Activated CD8-positive, alpha-beta memory T cell treated with anti-CD3 and anti-CD28 coated beads for 4 hours (primary cell): Measurements from ENCODE around the gene KCNS3.
"Not testable (repeated sequence)": the region's sequence is repeated elsewhere in the genome, so short reads cannot be mapped to it uniquely, and the experiment has no call there.

Experiments used
- DNase-seq, 2 donors: peaks; one replicate each; pipeline ENCODE4 v3.0.0-alpha.2; 2020; ENCODE audit warnings: low read depth in 2 of 2

Gene KCNS3

GRCh38 chr2:17943444-17943843 lies 65.0 kb downstream of the KCNS3 start:
- DNase-seq = no peak

- DNase-seq = no peak
These were observed 68.6 kb downstream of the KCNS3 start for GRCh38 chr2:17947113-17947512.

GRCh38 chr2:17950006-17950405 lies 71.5 kb downstream of the KCNS3 start:
- DNase-seq = no peak

GRCh38 chr2:17951563-17951962 lies 73.1 kb downstream of the KCNS3 start:
- no peak for DNase-seq

GRCh38 chr2:17958466-17959092 lies 80.1 kb downstream of the KCNS3 start:
- no peak for DNase-seq

- no peak for DNase-seq
These were observed 80.9 kb downstream of the KCNS3 start for GRCh38 chr2:17959356-17959755.

- DNase-seq = no peak
These were observed 81.4 kb downstream of the KCNS3 start for GRCh38 chr2:17959833-17960232.

GRCh38 chr2:17960925-17961324 lies 82.5 kb downstream of the KCNS3 start:
- DNase-seq = no peak

GRCh38 chr2:17961789-17962188 lies 83.3 kb downstream of the KCNS3 start:
- DNase-seq = no peak

- no peak for DNase-seq
These were observed 84.4 kb downstream of the KCNS3 start for GRCh38 chr2:17962876-17963275.

- not testable (repeated sequence) for DNase-seq
These were observed 85.1 kb downstream of the KCNS3 start for GRCh38 chr2:17963571-17963970.

GRCh38 chr2:17965196-17965595 lies 86.7 kb downstream of the KCNS3 start:
- no peak for DNase-seq

- DNase-seq = no peak
These were observed 88.3 kb downstream of the KCNS3 start for GRCh38 chr2:17966798-17967197.

GRCh38 chr2:17969661-17970060 lies 91.2 kb downstream of the KCNS3 start:
- DNase-seq = no peak

GRCh38 chr2:17971531-17972125 lies 93.2 kb downstream of the KCNS3 start:
- no peak for DNase-seq

- no peak for DNase-seq
These were observed 94.5 kb downstream of the KCNS3 start for GRCh38 chr2:17972991-17973390.

- no peak for DNase-seq
These were observed 96.9 kb downstream of the KCNS3 start for GRCh38 chr2:17975401-17975800.

- DNase-seq = no peak
These were observed 98.6 kb downstream of the KCNS3 start for GRCh38 chr2:17976871-17977746.

- DNase-seq = no peak
These were observed 101.2 kb downstream of the KCNS3 start for GRCh38 chr2:17979707-17980106.

- no peak for DNase-seq
These were observed 103.5 kb downstream of the KCNS3 start for GRCh38 chr2:17981936-17982335.
